ENCODE data around the gene CFD. TPM values are rescaled to one million over a fixed set of nuclear protein-coding genes. Genes with fewer than 3 reads are reported as not detected.
"Not testable (repeated sequence)": the region's sequence is repeated elsewhere in the genome, so short reads cannot be mapped to it uniquely, and the experiment has no call there.

CFD gene
- total RNA-seq, 4 donors from 2014 or later, result 1,367 to 3,469 (median 2,171) TPM

GRCh38 chr19:876089-876488 is 16.6 kb downstream of the CFD start:
- TF ChIP-seq CTCF (IDR thresholded peaks at IDR 0.05), result no peak
- ATAC-seq (ENCODE audit: low FRiP score) (no peak), DNase-seq (ENCODE audit: low spot score) (no peak)

- no peak for DNase-seq (ENCODE audit: low spot score)
- no peak for ATAC-seq (ENCODE audit: low FRiP score)
- no peak for TF ChIP-seq CTCF (IDR thresholded peaks at IDR 0.05)
These were observed 17.4 kb downstream of the CFD start for GRCh38 chr19:876780-877314.

GRCh38 chr19:877992-878660 is 18.7 kb downstream of the CFD start:
- ATAC-seq (ENCODE audit: low FRiP score), result not testable (repeated sequence)

GRCh38 chr19:878751-879561 is 19.5 kb downstream of the CFD start:
- not testable (repeated sequence) for DNase-seq (ENCODE audit: low spot score); ATAC-seq (ENCODE audit: low FRiP score)

More at GRCh38 chr19:877992-878660, 18.7 kb downstream of the CFD start:
- DNase-seq (ENCODE audit: low spot score), result not testable (repeated sequence)

- DNase-seq (ENCODE audit: low spot score) (no peak), ATAC-seq (ENCODE audit: low FRiP score) (no peak)
- no peak for TF ChIP-seq CTCF (IDR thresholded peaks at IDR 0.05)
These were observed 20.4 kb downstream of the CFD start for GRCh38 chr19:879711-880438.

- no peak for ATAC-seq (ENCODE audit: low FRiP score)
- TF ChIP-seq CTCF (IDR thresholded peaks at IDR 0.05), result no peak
- DNase-seq (ENCODE audit: low spot score), result no peak
These were observed 22.1 kb downstream of the CFD start for GRCh38 chr19:881385-882071.

- TF ChIP-seq CTCF (IDR thresholded peaks at IDR 0.05), result no peak
- no peak for ATAC-seq (ENCODE audit: low FRiP score)
- no peak for DNase-seq (ENCODE audit: low spot score)
These were observed 23.5 kb downstream of the CFD start for GRCh38 chr19:882871-883497.

Measured in omental fat pad (tissue), 4 donors.